H9 (cell line): ENCODE measurements around the gene MIAT. TPM values are rescaled to one million over a fixed set of nuclear protein-coding genes. Genes with fewer than 3 reads are reported as not detected.

ENCODE experiments used
- DNase-seq: peaks from one replicate; pipeline ENCODE4 v3.0.0-alpha.2; 2017
- H2AFZ ChIP-seq: one replicate; pipeline ENCODE4 v1.6.1; 2013; ENCODE audit warnings: mild to moderate bottlenecking, low read length, control low read depth, moderate library complexity
- H2AK5ac ChIP-seq: 2 replicates; pipeline ENCODE4 v1.6.1; 2013; ENCODE audit warnings: low read length, control low read depth, mixed read lengths; ENCODE audit not compliant: insufficient read length
- H2BK120ac ChIP-seq: one replicate; pipeline ENCODE4 v1.6.1; 2013; ENCODE audit warnings: low read depth, mild to moderate bottlenecking, low read length, control low read depth, inconsistent platforms; ENCODE audit not compliant: poor library complexity, severe bottlenecking
- H2BK12ac ChIP-seq: 2 replicates; pipeline ENCODE4 v1.6.1; 2013; ENCODE audit warnings: low read length, control low read depth, mixed read lengths, low read depth; ENCODE audit not compliant: insufficient read length
- H2BK15ac ChIP-seq: 2 replicates; pipeline ENCODE4 v1.6.1; 2013; ENCODE audit warnings: low read depth, low read length, control low read depth
- H2BK20ac ChIP-seq: one replicate; pipeline ENCODE4 v1.6.1; 2013; ENCODE audit warnings: low read depth, mild to moderate bottlenecking, low read length, control low read depth, inconsistent platforms; ENCODE audit not compliant: poor library complexity, severe bottlenecking
- H2BK5ac ChIP-seq: 2 replicates; pipeline ENCODE4 v1.6.1; 2013; ENCODE audit warnings: low read length, control low read depth, mixed read lengths; ENCODE audit not compliant: insufficient read length
- H3K14ac ChIP-seq: 2 replicates; pipeline ENCODE4 v1.6.1; 2013; ENCODE audit warnings: low read length, control low read depth; ENCODE audit not compliant: insufficient read depth
- H3K18ac ChIP-seq: 2 replicates; pipeline ENCODE4 v1.6.1; 2013; ENCODE audit warnings: low read depth, mild to moderate bottlenecking, mixed read lengths, low read length, control low read depth; ENCODE audit not compliant: insufficient read length
- H3K23ac ChIP-seq: 2 replicates; pipeline ENCODE4 v1.6.1; 2013; ENCODE audit warnings: low read length, control low read depth, mixed read lengths, low read depth; ENCODE audit not compliant: insufficient read length
- H3K23me2 ChIP-seq: 2 replicates; pipeline ENCODE4 v1.6.1; 2013; ENCODE audit warnings: low read depth, mild to moderate bottlenecking, mixed read lengths, low read length, control low read depth; ENCODE audit not compliant: insufficient read length, poor library complexity, severe bottlenecking
- H3K27ac ChIP-seq: 2 replicates; pipeline ENCODE4 v1.5.1; 2013; ENCODE audit warnings: low read length, control low read depth, mixed read lengths, low read depth; ENCODE audit not compliant: insufficient read length
- H3K27me3 ChIP-seq: 2 replicates; pipeline ENCODE4 v1.6.1; 2013; ENCODE audit warnings: low read length, control low read depth, inconsistent platforms; ENCODE audit not compliant: insufficient read depth
- H3K4ac ChIP-seq: 2 replicates; pipeline ENCODE4 v1.6.1; 2013; ENCODE audit warnings: low read depth, mild to moderate bottlenecking, control low read depth, inconsistent platforms, low read length, moderate library complexity
- H3K4me1 ChIP-seq: 2 replicates; pipeline ENCODE4 v1.6.1; 2013; ENCODE audit warnings: low read length, control low read depth, inconsistent platforms; ENCODE audit not compliant: insufficient read depth
- H3K4me2 ChIP-seq: 2 replicates; pipeline ENCODE4 v1.6.1; 2013; ENCODE audit warnings: low read length, control low read depth, mixed read lengths; ENCODE audit not compliant: insufficient read length, insufficient read depth
- H3K56ac ChIP-seq: 2 replicates; pipeline ENCODE4 v1.6.1; 2013; ENCODE audit warnings: low read depth, mild to moderate bottlenecking, mixed read lengths, low read length, control low read depth; ENCODE audit not compliant: insufficient read length
- H3K79me1 ChIP-seq: 2 replicates; pipeline ENCODE4 v1.6.1; 2013; ENCODE audit warnings: low read depth, mild to moderate bottlenecking, moderate library complexity, low read length, control low read depth, inconsistent platforms; ENCODE audit not compliant: insufficient read depth, poor library complexity, severe bottlenecking
- H3K79me2 ChIP-seq: 2 replicates; pipeline ENCODE4 v1.6.1; 2013; ENCODE audit warnings: low read length, control low read depth, inconsistent platforms; ENCODE audit not compliant: insufficient read depth
- H3K9ac ChIP-seq: 2 replicates; pipeline ENCODE4 v1.6.1; 2013; ENCODE audit warnings: low read length, control low read depth, mixed read lengths; ENCODE audit not compliant: insufficient read length; ENCODE audit errors: extremely low read depth
- H3K9me3 ChIP-seq: one replicate; pipeline ENCODE4 v1.6.1; 2013; ENCODE audit warnings: low read depth, low read length, inconsistent platforms; ENCODE audit not compliant: control insufficient read depth
- H3T11ph ChIP-seq: one replicate; pipeline ENCODE4 v1.6.1; 2013; ENCODE audit warnings: mild to moderate bottlenecking, low read length, control low read depth, inconsistent platforms
- H4K20me1 ChIP-seq: one replicate; pipeline ENCODE4 v1.6.1; 2013; ENCODE audit not compliant: control insufficient read depth, insufficient read length, insufficient read depth
- H4K5ac ChIP-seq: 2 replicates; pipeline ENCODE4 v1.6.1; 2013; ENCODE audit warnings: low read depth, mild to moderate bottlenecking, mixed read lengths, low read length, control low read depth; ENCODE audit not compliant: insufficient read length
- H4K8ac ChIP-seq: replicated peaks from 2 replicates; pipeline ENCODE4 v1.6.1; 2013; ENCODE audit warnings: low read length, control low read depth, mixed read lengths, low read depth; ENCODE audit not compliant: insufficient read length
- H4K91ac ChIP-seq: 2 replicates; pipeline ENCODE4 v1.6.1; 2013; ENCODE audit warnings: low read depth, mild to moderate bottlenecking, moderate library complexity, mixed read lengths, low read length, control low read depth; ENCODE audit not compliant: insufficient read length
- H3K27ac Mint-ChIP-seq, 3 experiments: 2 replicates in 2 of 3; 3 replicates in 1 of 3; pipeline ENCODE4 v1.8.0; 2020 to 2021; ENCODE audit warnings: mixed read lengths in 3 of 3, mild to moderate bottlenecking in 1 of 3, moderate library complexity in 1 of 3
- H3K27me3 Mint-ChIP-seq: 2 replicates; pipeline ENCODE4 v1.8.0; 2021; ENCODE audit warnings: low read depth, mild to moderate bottlenecking, moderate library complexity, mixed read lengths
- H3K36me3 Mint-ChIP-seq, 3 experiments: 2 replicates in 2 of 3; 3 replicates in 1 of 3; pipeline ENCODE4 v1.8.0; 2020 to 2021; ENCODE audit warnings: low read depth in 3 of 3, mixed read lengths in 3 of 3; ENCODE audit not compliant: insufficient read depth in 1 of 3
- H3K4me1 Mint-ChIP-seq, 2 experiments: 2 replicates each; pipeline ENCODE4 v1.8.0; 2020; ENCODE audit warnings: mixed read lengths in 2 of 2
- H3K4me3 Mint-ChIP-seq, 2 experiments: 2 replicates in 1 of 2; 3 replicates in 1 of 2; pipeline ENCODE4 v1.8.0; 2020 to 2021; ENCODE audit warnings: mild to moderate bottlenecking in 2 of 2, mixed read lengths in 2 of 2, moderate library complexity in 1 of 2
- H3K9me3 Mint-ChIP-seq, 2 experiments: 2 replicates in 1 of 2; 3 replicates in 1 of 2; pipeline ENCODE4 v1.8.0; 2020; ENCODE audit warnings: mild to moderate bottlenecking in 2 of 2, mixed read lengths in 2 of 2, moderate library complexity in 1 of 2
- CTCF ChIP-seq: fragments of 200-600 bp; sonication (generic); conservative IDR thresholded peaks from 3 replicates; pipeline ENCODE4 v1.8.0; 2021; ENCODE audit warnings: antibody characterized with exemption, mild to moderate bottlenecking
- WGBS: extraction: QIAGEN DNeasy Blood & Tissue Kit; methylation state at CpG from one replicate; pipeline ENCODE4 v1.1.7; 2013; ENCODE audit warnings: missing lambda C conversion rate, low lambda C conversion rate, mixed read lengths; ENCODE audit not compliant: insufficient read length; ENCODE audit errors: extremely low coverage; 5-methylcytosine and 5-hydroxymethylcytosine counted together
- total RNA-seq: library from RNA; stranded (reverse); gene quantifications from 2 replicates; pipeline ENCODE4 v1.2.1, GENCODE V29; 2021

The MIAT gene
- total RNA-seq, 1 experiment from 2014 or later: 85.6 TPM

- no peak overlapping the region for H3K9ac ChIP-seq
- no peaks in the 10 kb centered on the region for H3K79me2 ChIP-seq
- H3T11ph ChIP-seq: no peak overlapping the region
- DNase-seq: no peak
- WGBS: no CpG with 5 or more reads among the region's 1 CpG
- no peaks in the 10 kb centered on the region for H3K23me2 ChIP-seq
- H3K27me3 ChIP-seq: no peaks in the 10 kb centered on the region
- no peak overlapping the region for H2BK5ac ChIP-seq
- H2BK15ac ChIP-seq: no peak overlapping the region
- TF ChIP-seq CTCF: no peak
- no peak overlapping the region for H4K5ac ChIP-seq
- no peak overlapping the region for H3K14ac ChIP-seq
- no peaks in the 10 kb centered on the region for H4K20me1 ChIP-seq
- H3K9me3 ChIP-seq: no peaks in the 10 kb centered on the region
- no peak overlapping the region for H2AFZ ChIP-seq
- Mint-ChIP-seq H3K9me3 (no peaks in the 10 kb centered on the region; a peak in 1 of 5 replicates), H3K27me3 (peaks cover 31% of the 10 kb centered on the region), H3K4me3 (no peak overlapping the region), H3K4me1 (peaks cover 12 to 22% of the 10 kb centered on the region in 2 experiments), H3K36me3 (no peaks in the 10 kb centered on the region; a peak in 1 of 7 replicates), H3K27ac (no peak overlapping the region)
- H4K8ac ChIP-seq: no peak overlapping the region
- H3K79me1 ChIP-seq: no peaks in the 10 kb centered on the region
- H3K4me2 ChIP-seq: no peak overlapping the region
- no peak overlapping the region for H4K91ac ChIP-seq
- no peak overlapping the region for H3K4ac ChIP-seq
- H3K56ac ChIP-seq: no peak overlapping the region
- no peak overlapping the region for H2BK20ac ChIP-seq
- H2AK5ac ChIP-seq: no peak overlapping the region
- no peak overlapping the region for H3K27ac ChIP-seq
- no peak overlapping the region for H3K23ac ChIP-seq
- H2BK120ac ChIP-seq: no peak overlapping the region
- no peak overlapping the region for H3K18ac ChIP-seq
- no peak overlapping the region for H2BK12ac ChIP-seq
- no peaks in the 10 kb centered on the region for H3K4me1 ChIP-seq
Observed at GRCh38 chr22:26623984-26624383, 33.4 kb upstream of the MIAT start.
